ENCODE results near the gene THAP10.

DNA sequence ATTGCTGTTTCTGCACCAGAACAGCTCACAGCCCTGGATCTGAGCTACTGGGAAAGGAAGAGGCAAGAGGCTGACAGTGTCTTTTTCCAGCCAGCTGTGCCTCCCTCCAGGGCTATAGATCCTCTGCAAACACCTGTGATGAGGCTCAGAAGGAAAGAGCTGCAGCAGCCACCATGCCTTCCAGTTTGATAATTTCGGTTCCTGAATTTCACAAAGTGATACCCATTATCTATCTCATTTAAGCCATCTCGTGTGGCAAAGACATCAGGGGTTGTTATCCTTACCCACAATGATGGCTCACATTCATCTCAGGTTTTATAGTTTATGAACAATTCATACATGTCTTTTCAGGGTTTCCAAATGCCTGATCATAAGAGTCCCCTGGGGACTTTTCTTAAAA is 36.5 kb downstream of the THAP10 start:
- no peak for TF ChIP-seq EZH2 (IDR thresholded peaks at IDR 0.05; ENCODE audit: borderline replicate concordance, low read depth, low read length)
- no peak for TF ChIP-seq TAF1 (IDR thresholded peaks at IDR 0.05; ENCODE audit: control insufficient read depth, extremely low read depth, insufficient read depth, low read length, severe bottlenecking)
- TF ChIP-seq ZNF830 (CRISPR knock-in tag; IDR thresholded peaks at IDR 0.05) = no peak

Data from K562 (cell line).